HepG2 (cell line): ENCODE measurements around the gene HIF3A. TPM values are rescaled to one million over a fixed set of nuclear protein-coding genes. Genes with fewer than 3 reads are reported as not detected.

Experiments
- ATAC-seq: fragments of 200-7000 bp; cut with Tn5 transposase; 3 replicates; pipeline ENCODE4 v1.9.1; 2020; ENCODE audit warnings: mild to moderate bottlenecking, moderate library complexity
- BruUV-seq: library from RNA; stranded (reverse); fragments of 400-500 nt; replicated peaks from 2 replicates; lab custom pipeline; 2021; lab: Mats Ljungman, UMichigan
- CTCF ChIA-PET: fragments of 300-600 bp; formaldehyde crosslinking; extraction: SDS; loops from one replicate; lab custom pipeline; 2021; ENCODE audit warnings: low total read pairs, inconsistent platforms, low intra/inter-chr PET ratio; lab: Yijun Ruan, JAX
- POLR2A ChIA-PET: fragments of 350-600 bp; sonication (Branson Sonifier 250); formaldehyde crosslinking; loops from one replicate; lab custom pipeline; 2020; ENCODE audit warnings: antibody characterized with exemption, inconsistent platforms; lab: Yijun Ruan, JAX
- DNase-seq: peaks from one replicate; pipeline ENCODE4 v3.0.0-alpha.2; 2015; ENCODE audit warnings: low spot score
- FAIRE-seq: peaks from 3 replicates; lab custom pipeline; 2011; peaks lifted over from hg19 to GRCh38; lab: Jason Lieb, UNC
- H2AFZ ChIP-seq: one replicate; pipeline ENCODE4 v1.6.1; 2011; ENCODE audit warnings: low read length, inconsistent platforms
- H3K27ac ChIP-seq: fragments of 300-600 bp; 3 replicates; pipeline ENCODE4 v1.8.0; 2011; ENCODE audit warnings: mixed run types, mild to moderate bottlenecking, mixed read lengths, low read length, inconsistent platforms; ENCODE audit not compliant: insufficient read depth; ENCODE audit errors: extremely low read length
- H3K27me3 ChIP-seq, 2 experiments: fragments of 200-600 bp in 1 of 2; 2 replicates in 1 of 2; 3 replicates in 1 of 2; pipeline versions ENCODE4 v1.6.0 to v1.8.0; 2011; ENCODE audit warnings: low read length in 2 of 2, mild to moderate bottlenecking in 2 of 2, moderate library complexity in 2 of 2, inconsistent platforms in 1 of 2; ENCODE audit not compliant: insufficient read depth in 2 of 2, control insufficient read depth in 1 of 2
- H3K36me3 ChIP-seq, 2 experiments: fragments of 200-600 bp in 1 of 2; replicated peaks in 1 of 2; 2 replicates in 1 of 2; 3 replicates in 1 of 2; pipeline versions ENCODE4 v1.5.1 to v1.8.0; 2011; ENCODE audit warnings: low read length in 2 of 2, inconsistent platforms in 1 of 2; ENCODE audit not compliant: insufficient read depth in 2 of 2, control insufficient read depth in 1 of 2
- H3K4me1 ChIP-seq: 2 replicates; pipeline ENCODE4 v1.5.1; 2012; ENCODE audit warnings: low read length, inconsistent platforms; ENCODE audit not compliant: insufficient read depth
- H3K4me2 ChIP-seq: 2 replicates; pipeline ENCODE4 v1.6.0; 2011; ENCODE audit warnings: low read depth, low read length, inconsistent platforms
- H3K4me3 ChIP-seq, 3 experiments: fragments of 200-600 bp in 1 of 3; sonication (generic), shearing (Covaris generic) in 1 of 3; replicated peaks in 1 of 3; 2 replicates each; pipeline ENCODE4 v1.5.1; 2011 to 2016; ENCODE audit warnings: low read length in 3 of 3, inconsistent platforms in 2 of 3, low read depth in 2 of 3, mild to moderate bottlenecking in 2 of 3, control low read depth in 1 of 3, mixed read lengths in 1 of 3; ENCODE audit not compliant: insufficient read depth in 1 of 3
- H3K79me2 ChIP-seq: one replicate; pipeline ENCODE4 v1.6.1; 2011; ENCODE audit warnings: low read length, inconsistent platforms; ENCODE audit not compliant: insufficient read depth
- H3K9ac ChIP-seq: 2 replicates; pipeline ENCODE4 v1.6.0; 2011; ENCODE audit warnings: mild to moderate bottlenecking, low read depth, low read length, inconsistent platforms; ENCODE audit not compliant: insufficient read depth
- H3K9me3 ChIP-seq: 2 replicates; pipeline ENCODE4 v1.5.1; 2012; ENCODE audit warnings: mild to moderate bottlenecking, low read length
- H4K20me1 ChIP-seq: 2 replicates; pipeline ENCODE4 v1.6.0; 2011; ENCODE audit warnings: inconsistent platforms, mild to moderate bottlenecking, low read length, moderate library complexity; ENCODE audit not compliant: insufficient read depth
- ELK4 ChIP-seq: sonication (generic); formaldehyde crosslinking; IDR thresholded peaks from 2 replicates; pipeline ENCODE4 v1.9.0; 2021; ENCODE audit warnings: missing genetic modification reagents, borderline replicate concordance
- GLMP ChIP-seq: sonication (generic); formaldehyde crosslinking; IDR thresholded peaks from 2 replicates; pipeline ENCODE4 v1.9.0; 2021; ENCODE audit warnings: missing genetic modification reagents, mild to moderate bottlenecking, borderline replicate concordance
- MAFK ChIP-seq, 2 experiments: IDR thresholded peaks in 1 of 2; conservative IDR thresholded peaks in 1 of 2; 2 replicates each; pipeline ENCODE4 v1.6.1; 2011; ENCODE audit warnings: improper control_type of control experiment in 2 of 2, low read length in 2 of 2
- NRL ChIP-seq: sonication (generic); formaldehyde crosslinking; IDR thresholded peaks from 2 replicates; pipeline ENCODE4 v1.5.0; 2020; ENCODE audit warnings: missing genetic modification reagents, mild to moderate bottlenecking, moderate library complexity, borderline replicate concordance
- ONECUT2 ChIP-seq: sonication (generic); formaldehyde crosslinking; IDR thresholded peaks from 2 replicates; pipeline ENCODE4 v1.4.0; 2020; ENCODE audit warnings: missing genetic modification reagents
- ZNF225 ChIP-seq: sonication (generic); formaldehyde crosslinking; IDR thresholded peaks from 2 replicates; pipeline ENCODE4 v1.4.0; 2020; ENCODE audit warnings: mild to moderate bottlenecking, missing genetic modification reagents
- ZNF549 ChIP-seq: sonication (generic); formaldehyde crosslinking; IDR thresholded peaks from 2 replicates; pipeline ENCODE4 v1.5.0; 2020; ENCODE audit warnings: missing genetic modification reagents
- WGBS: methylation state at CpG from one replicate; pipeline ENCODE4 v1.1.6; 2017; ENCODE audit warnings: low lambda C conversion rate; 5-methylcytosine and 5-hydroxymethylcytosine counted together
- in situ Hi-C: cut with HindIII; loops from 2 replicates; pipeline ENCODE4 v1.10.0; 2017; ENCODE audit warnings: low pct_unique_long_range_greater_than_20kb; ENCODE audit not compliant: extremely low pct_ligation_motif_present
- intact Hi-C: fragments of 100-400 bp; cut with micrococcal nuclease; formaldehyde crosslinking; loops from one replicate; pipeline ENCODE4 v1.10.0; 2022; ENCODE audit not compliant: unreplicated experiment
- polyA plus RNA-seq, 8 experiments: library from polyadenylated mRNA; depleted of rRNA in 3 of 8; stranded (reverse) in 7 of 8; unstranded in 1 of 8; fragments of >200 nt; fragmentation: Illumina TruSeq in 4 of 8; extraction: Trizol in 4 of 8; gene quantifications; 2 replicates each; pipeline versions ENCODE4 v1.2.1 to v1.2.3, GENCODE V29; 2011 to 2016; ENCODE audit warnings: low read depth in 4 of 8, missing spikeins in 1 of 8, mixed read lengths in 1 of 8; ENCODE audit not compliant: insufficient read depth in 1 of 8
- total RNA-seq, 5 experiments: library from RNA; depleted of rRNA; stranded (reverse); fragments of >200 nt; fragmentation: Illumina TruSeq; extraction: Trizol; gene quantifications; 2 replicates each; pipeline ENCODE4 v1.2.3, GENCODE V29; 2016; ENCODE audit warnings: low read depth in 1 of 5
- TF ChIP-seq, protein P1 (sequence below): sonication (generic); formaldehyde crosslinking; IDR thresholded peaks from 2 replicates; pipeline ENCODE4; 2020; ENCODE audit warnings: missing genetic modification reagents, mild to moderate bottlenecking, borderline replicate concordance
- TF ChIP-seq, protein P2 (sequence below): sonication (generic); formaldehyde crosslinking; IDR thresholded peaks from 2 replicates; pipeline ENCODE4 v1.8.0; 2022; ENCODE audit warnings: missing genetic modification reagents, mild to moderate bottlenecking, inconsistent platforms, borderline replicate concordance
- TF ChIP-seq, protein P3 (sequence below): sonication (generic); formaldehyde crosslinking; conservative IDR thresholded peaks from 2 replicates; pipeline ENCODE4 v1.4.0; 2020; ENCODE audit warnings: missing genetic modification reagents
- TF ChIP-seq, protein P4 (sequence below): sonication (generic); formaldehyde crosslinking; IDR thresholded peaks from 2 replicates; pipeline ENCODE4 v1.4.0; 2020; ENCODE audit warnings: missing genetic modification reagents

Gene HIF3A
- total and polyA plus RNA-seq, 2 of the 13 experiments (the other 11 are each of a cell fraction or from before 2014, with no cell fraction given): 0.09 to 0.22 TPM

- peaks cover 5 to 38% of the 10 kb centered on the region in 2 experiments; a peak in 4 of 5 replicates for H3K36me3 ChIP-seq
- ChIA-PET POLR2A (no interaction called here), CTCF (no interaction called here)
- no peaks in the 10 kb centered on the region for H3K9me3 ChIP-seq
- BruUV-seq: no TSS peak
- intact Hi-C loops: no loop called here
- H3K4me3 ChIP-seq: no peak overlapping the region
- no peak overlapping the region for H3K27ac ChIP-seq
- H3K79me2 ChIP-seq: no peaks in the 10 kb centered on the region
- H3K9ac ChIP-seq: no peak overlapping the region
- H3K4me1 ChIP-seq: peaks cover 13% of the 10 kb centered on the region
- H2AFZ ChIP-seq: no peak overlapping the region
- ATAC-seq (no peak), DNase-seq (no peak), FAIRE-seq (no peak)
- no peaks in the 10 kb centered on the region for H3K27me3 ChIP-seq
- TF ChIP-seq, protein P1, sequence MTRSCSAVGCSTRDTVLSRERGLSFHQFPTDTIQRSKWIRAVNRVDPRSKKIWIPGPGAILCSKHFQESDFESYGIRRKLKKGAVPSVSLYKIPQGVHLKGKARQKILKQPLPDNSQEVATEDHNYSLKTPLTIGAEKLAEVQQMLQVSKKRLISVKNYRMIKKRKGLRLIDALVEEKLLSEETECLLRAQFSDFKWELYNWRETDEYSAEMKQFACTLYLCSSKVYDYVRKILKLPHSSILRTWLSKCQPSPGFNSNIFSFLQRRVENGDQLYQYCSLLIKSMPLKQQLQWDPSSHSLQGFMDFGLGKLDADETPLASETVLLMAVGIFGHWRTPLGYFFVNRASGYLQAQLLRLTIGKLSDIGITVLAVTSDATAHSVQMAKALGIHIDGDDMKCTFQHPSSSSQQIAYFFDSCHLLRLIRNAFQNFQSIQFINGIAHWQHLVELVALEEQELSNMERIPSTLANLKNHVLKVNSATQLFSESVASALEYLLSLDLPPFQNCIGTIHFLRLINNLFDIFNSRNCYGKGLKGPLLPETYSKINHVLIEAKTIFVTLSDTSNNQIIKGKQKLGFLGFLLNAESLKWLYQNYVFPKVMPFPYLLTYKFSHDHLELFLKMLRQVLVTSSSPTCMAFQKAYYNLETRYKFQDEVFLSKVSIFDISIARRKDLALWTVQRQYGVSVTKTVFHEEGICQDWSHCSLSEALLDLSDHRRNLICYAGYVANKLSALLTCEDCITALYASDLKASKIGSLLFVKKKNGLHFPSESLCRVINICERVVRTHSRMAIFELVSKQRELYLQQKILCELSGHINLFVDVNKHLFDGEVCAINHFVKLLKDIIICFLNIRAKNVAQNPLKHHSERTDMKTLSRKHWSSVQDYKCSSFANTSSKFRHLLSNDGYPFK (CRISPR knock-in tag): no peak
- TF ChIP-seq ELK4 (no peak), ONECUT2 (CRISPR knock-in tag) (no peak), MAFK (conservative IDR thresholded peaks at IDR 0.05 in 1 of 2, IDR thresholded peaks at IDR 0.05 in 1 of 2; ENCODE audit: low read length in 2 of 2) (no peak), ZNF225 (CRISPR knock-in tag) (no peak), GLMP (CRISPR knock-in tag) (no peak), NRL (no peak), ZNF549 (CRISPR knock-in tag) (no peak)
- TF ChIP-seq, protein P2, sequence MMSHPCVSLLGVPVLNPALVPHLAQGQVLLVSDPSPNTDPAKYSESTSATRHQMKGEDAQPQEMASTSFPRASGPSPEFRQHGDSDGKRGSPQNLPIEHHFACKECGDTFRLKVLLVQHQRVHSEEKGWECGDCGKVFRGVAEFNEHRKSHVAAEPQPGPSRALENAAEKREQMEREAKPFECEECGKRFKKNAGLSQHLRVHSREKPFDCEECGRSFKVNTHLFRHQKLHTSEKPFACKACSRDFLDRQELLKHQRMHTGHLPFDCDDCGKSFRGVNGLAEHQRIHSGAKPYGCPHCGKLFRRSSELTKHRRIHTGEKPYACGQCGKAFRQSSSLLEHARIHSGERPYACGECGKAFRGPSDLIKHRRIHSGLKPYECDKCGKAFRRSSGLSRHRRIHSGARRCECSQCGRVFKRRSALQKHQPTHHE: no peak
- TF ChIP-seq, protein P3, sequence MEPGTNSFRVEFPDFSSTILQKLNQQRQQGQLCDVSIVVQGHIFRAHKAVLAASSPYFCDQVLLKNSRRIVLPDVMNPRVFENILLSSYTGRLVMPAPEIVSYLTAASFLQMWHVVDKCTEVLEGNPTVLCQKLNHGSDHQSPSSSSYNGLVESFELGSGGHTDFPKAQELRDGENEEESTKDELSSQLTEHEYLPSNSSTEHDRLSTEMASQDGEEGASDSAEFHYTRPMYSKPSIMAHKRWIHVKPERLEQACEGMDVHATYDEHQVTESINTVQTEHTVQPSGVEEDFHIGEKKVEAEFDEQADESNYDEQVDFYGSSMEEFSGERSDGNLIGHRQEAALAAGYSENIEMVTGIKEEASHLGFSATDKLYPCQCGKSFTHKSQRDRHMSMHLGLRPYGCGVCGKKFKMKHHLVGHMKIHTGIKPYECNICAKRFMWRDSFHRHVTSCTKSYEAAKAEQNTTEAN: no peak
- TF ChIP-seq, protein P4, sequence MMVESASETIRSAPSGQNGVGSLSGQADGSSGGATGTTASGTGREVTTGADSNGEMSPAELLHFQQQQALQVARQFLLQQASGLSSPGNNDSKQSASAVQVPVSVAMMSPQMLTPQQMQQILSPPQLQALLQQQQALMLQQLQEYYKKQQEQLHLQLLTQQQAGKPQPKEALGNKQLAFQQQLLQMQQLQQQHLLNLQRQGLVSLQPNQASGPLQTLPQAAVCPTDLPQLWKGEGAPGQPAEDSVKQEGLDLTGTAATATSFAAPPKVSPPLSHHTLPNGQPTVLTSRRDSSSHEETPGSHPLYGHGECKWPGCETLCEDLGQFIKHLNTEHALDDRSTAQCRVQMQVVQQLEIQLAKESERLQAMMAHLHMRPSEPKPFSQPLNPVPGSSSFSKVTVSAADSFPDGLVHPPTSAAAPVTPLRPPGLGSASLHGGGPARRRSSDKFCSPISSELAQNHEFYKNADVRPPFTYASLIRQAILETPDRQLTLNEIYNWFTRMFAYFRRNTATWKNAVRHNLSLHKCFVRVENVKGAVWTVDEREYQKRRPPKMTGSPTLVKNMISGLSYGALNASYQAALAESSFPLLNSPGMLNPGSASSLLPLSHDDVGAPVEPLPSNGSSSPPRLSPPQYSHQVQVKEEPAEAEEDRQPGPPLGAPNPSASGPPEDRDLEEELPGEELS (CRISPR knock-in tag): no peak
- H3K4me2 ChIP-seq: no peak overlapping the region
- in situ Hi-C loops: no loop called here
- 92% methylated on average over 4 of the region's 4 CpGs for WGBS
- H4K20me1 ChIP-seq: no peaks in the 10 kb centered on the region
Measured at GRCh38 chr19:46365561-46365960, 68.7 kb downstream of the HIF3A start.
